ENCODE measurements around the gene FXYD6.

Gene FXYD6

DNA sequence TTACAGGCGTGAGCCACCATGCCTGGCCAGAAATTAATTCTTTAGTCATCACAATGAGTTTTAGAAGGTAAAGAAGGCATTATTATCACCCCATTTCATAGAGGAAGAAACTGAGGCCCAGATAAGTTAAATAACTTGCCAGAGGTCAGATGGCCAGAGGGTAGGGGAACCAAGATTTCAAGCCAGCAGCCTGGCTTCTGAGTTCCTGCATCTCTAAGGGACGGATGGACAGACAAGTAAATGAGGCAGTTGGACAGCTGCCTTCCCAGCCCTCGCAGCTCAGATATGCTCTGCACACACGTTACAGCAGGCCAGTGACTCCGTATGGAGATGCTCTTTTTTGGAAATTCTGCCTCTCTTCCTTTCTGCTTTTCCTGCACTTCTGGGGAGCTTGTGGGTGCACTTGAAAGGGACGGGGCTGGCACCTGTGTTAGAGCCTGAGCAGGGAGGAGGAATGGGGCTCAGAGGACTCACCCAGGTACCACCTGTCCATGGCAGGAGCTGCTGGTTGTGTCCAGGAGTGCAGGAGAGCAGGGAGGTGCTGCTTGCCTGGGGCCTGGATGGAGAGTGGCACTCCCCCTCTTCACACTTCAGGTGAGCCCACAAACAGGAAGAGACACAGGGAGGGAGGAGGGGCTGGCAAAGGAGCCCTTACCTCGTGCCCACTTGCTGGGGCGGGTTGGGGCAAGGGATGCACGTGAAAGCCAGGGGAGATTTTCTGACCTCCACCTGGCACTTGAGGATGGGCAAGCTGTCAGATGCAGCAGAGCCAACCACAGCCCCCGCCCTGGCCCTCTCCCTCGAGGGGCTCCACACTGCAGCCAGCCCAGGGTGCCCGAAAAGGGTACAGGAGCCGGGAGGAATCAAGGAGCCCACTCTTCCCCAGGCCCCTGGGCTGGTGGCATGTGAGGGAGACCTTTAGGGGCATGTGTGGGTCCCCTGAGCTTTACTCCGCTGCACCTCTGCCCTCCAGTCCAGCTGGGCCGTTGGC, 48.6 kb downstream of the FXYD6 start:
- DNase-seq (ENCODE audit: low spot score) = no peak
- in situ Hi-C loops (cut with MboI; ENCODE audit: low pct_unique_long_range_greater_than_20kb, low sequenced_read_pairs, unreplicated experiment) = no loop called here
- TF ChIP-seq, protein P1, sequence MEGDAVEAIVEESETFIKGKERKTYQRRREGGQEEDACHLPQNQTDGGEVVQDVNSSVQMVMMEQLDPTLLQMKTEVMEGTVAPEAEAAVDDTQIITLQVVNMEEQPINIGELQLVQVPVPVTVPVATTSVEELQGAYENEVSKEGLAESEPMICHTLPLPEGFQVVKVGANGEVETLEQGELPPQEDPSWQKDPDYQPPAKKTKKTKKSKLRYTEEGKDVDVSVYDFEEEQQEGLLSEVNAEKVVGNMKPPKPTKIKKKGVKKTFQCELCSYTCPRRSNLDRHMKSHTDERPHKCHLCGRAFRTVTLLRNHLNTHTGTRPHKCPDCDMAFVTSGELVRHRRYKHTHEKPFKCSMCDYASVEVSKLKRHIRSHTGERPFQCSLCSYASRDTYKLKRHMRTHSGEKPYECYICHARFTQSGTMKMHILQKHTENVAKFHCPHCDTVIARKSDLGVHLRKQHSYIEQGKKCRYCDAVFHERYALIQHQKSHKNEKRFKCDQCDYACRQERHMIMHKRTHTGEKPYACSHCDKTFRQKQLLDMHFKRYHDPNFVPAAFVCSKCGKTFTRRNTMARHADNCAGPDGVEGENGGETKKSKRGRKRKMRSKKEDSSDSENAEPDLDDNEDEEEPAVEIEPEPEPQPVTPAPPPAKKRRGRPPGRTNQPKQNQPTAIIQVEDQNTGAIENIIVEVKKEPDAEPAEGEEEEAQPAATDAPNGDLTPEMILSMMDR (IDR thresholded peaks at IDR 0.05; ENCODE audit: extremely low read depth, insufficient read depth, missing control alignments) = no peak

DNA sequence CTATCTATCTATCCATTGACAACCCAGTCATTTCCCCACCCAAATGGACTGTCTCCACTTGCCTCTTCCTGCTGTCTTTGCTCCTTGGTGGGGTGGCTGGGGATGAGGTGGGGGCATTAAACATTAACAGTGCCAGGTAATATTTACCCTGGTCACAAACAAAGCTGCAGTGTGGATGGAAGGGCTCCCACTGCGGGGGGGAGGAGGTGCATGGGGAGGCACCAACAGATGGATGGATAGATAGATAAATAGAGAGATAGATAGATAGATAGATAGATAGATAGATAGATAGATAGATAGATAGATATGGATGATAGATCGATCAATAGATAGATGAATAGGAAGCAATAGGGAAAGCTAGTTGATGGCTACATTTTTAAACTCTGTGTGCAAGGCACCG, 49.6 kb downstream of the FXYD6 start:
- in situ Hi-C loops (cut with MboI; ENCODE audit: low pct_unique_long_range_greater_than_20kb, low sequenced_read_pairs, unreplicated experiment) = no loop called here
- TF ChIP-seq, protein P1 (IDR thresholded peaks at IDR 0.05; ENCODE audit: extremely low read depth, insufficient read depth, missing control alignments) = no peak
- DNase-seq (ENCODE audit: low spot score) = no peak

DNA sequence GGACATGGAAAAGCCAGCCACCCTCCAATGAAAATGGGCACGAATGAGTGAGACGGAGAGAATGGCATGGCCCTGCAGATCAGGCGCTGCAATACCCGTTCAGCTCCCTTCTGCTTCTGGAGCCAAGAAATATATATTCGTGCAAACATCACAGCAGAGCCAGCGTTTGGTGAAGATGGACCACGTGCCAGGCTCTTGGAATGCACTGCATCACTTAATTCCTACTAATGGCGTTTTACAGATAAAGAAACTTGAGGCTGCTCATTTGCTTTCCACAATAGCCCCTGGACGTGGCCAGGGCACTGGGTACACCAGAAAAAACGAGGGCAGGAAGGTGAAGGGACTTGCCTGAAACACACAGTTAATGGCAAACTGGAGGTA, 50.3 kb downstream of the FXYD6 start:
- TF ChIP-seq, protein P1 (IDR thresholded peaks at IDR 0.05; ENCODE audit: extremely low read depth, insufficient read depth, missing control alignments) = no peak
- in situ Hi-C loops (cut with MboI; ENCODE audit: low pct_unique_long_range_greater_than_20kb, low sequenced_read_pairs, unreplicated experiment) = no loop called here
- DNase-seq (ENCODE audit: low spot score) = no peak

DNA sequence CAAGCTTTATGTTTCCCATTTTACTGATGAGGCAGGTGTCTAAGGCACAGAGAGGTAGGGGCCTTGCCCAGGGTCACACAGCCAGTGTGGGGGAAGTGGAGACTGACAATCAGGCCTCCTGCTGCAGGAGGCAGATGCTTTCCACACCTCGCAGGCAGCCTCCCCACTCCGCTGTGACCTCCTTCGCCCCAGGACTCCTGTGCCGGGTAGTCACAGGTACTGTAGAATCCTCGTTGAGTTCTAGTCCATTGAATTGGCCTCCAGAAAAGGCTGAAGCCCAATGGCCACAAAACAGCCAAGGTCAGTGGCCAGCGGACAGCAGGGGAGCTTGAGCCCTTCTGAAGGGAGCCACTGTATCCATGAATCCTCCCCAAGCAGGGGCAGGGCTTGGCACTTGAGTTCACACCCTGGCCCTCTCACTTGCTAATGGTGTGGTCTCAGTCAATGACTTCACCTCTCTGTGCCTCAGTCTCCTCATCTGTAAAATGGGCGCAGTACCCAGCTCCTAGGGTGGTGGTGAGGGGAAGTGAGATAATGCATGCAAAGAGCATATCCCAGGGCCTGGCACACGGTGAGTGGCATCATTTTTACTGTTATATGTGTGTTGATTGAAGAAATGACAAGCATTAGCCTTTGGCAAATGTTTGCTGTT, 50.8 kb downstream of the FXYD6 start:
- no peak for DNase-seq (ENCODE audit: low spot score)
- in situ Hi-C loops (cut with MboI; ENCODE audit: low pct_unique_long_range_greater_than_20kb, low sequenced_read_pairs, unreplicated experiment) = no loop called here
- TF ChIP-seq, protein P1 (IDR thresholded peaks at IDR 0.05; ENCODE audit: extremely low read depth, insufficient read depth, missing control alignments) = no peak

DNA sequence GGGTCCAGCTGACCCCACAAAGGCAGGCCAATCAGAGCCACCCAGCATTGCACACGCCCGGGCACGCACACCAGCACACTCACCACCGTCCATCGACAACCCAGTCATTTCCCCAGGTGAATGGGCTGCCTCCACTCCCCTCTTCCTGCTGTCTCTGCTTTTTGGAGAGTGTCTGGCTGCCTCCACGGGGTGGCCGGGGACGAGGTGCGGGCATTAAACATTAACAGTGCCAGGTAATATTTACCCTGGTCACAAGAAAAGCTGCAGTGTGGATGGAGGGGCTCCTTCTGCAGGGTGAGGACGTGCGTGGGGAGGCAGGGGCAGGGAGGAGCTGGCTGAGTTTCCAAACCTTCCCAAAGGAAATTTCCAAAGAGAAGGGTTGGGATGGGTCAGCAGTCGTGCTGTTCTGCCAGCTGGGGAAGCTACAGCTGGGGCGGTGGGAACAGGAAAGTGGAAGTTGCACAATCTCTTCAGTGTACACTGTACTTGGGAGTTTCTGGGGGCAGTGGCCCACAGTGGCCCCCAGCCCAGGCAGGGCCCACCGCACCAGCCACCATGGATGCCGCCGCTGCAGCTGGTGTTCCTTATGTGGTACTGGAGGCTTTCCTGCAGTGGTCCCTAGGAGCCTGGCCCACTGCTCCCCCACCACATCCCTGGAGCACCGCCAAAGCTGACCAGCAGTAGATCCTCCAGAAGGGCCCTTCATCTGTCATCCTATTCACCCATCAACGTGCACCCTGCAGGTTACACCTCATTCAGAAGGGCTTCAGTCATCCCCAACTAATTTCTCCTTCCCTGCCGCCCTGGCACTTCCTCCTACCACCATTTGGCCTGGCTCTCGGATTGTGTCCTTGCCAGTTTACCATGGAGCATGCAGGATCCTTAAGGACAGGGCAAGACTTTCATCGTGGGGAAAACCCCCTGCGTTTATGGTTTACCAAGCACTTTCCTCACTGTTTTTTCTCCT, 51.6 kb downstream of the FXYD6 start, which contains the start of gene FXYD2:
Gene FXYD2, minus strand, starts transcription at position 174 of the 967 bp plus-strand sequence. Its CDS starts 66 bp downstream, at position 108.
- TF ChIP-seq, protein P1 (IDR thresholded peaks at IDR 0.05; ENCODE audit: extremely low read depth, insufficient read depth, missing control alignments) = no peak
- in situ Hi-C loops (cut with MboI; ENCODE audit: low pct_unique_long_range_greater_than_20kb, low sequenced_read_pairs, unreplicated experiment) = no loop called here
- DNase-seq (ENCODE audit: low spot score) = no peak

DNA sequence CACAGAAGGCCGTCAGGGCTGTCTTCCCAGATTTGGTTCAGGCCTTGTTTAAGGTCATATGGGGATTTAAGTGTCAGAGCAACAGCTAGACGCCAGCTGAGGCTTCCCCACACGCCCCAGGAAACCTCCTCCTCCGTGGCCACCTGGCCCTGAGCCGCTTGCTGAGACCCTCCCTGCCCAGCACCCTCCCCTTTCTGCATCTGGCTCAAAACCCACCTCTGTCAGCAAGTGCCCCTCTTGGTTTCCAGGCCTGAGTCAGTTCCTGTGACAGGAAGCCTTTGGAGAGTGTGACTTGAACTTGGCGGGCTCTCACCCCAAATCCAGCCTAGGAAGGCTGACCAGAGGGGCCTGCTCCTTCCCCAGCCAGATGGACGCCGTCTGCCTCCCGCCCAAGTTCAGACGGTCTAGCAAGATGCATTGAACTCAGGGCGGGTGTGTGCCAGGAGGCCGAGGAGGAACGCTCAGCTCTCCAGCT, 52.5 kb downstream of the FXYD6 start:
- TF ChIP-seq, protein P1 (IDR thresholded peaks at IDR 0.05; ENCODE audit: extremely low read depth, insufficient read depth, missing control alignments) = no peak
- in situ Hi-C loops (cut with MboI; ENCODE audit: low pct_unique_long_range_greater_than_20kb, low sequenced_read_pairs, unreplicated experiment) = no loop called here

More for the DNA sequence above, 52.5 kb downstream of the FXYD6 start:
- DNase-seq (ENCODE audit: low spot score) = no peak

Measured in GM13977 (cell line).